ENCODE results near the gene PPP2R2C. TPM values are rescaled to one million over a fixed set of nuclear protein-coding genes. Genes with fewer than 3 reads are reported as not detected.

The PPP2R2C gene
- total RNA-seq, 1 experiment from 2014 or later = 32.9 TPM

DNA sequence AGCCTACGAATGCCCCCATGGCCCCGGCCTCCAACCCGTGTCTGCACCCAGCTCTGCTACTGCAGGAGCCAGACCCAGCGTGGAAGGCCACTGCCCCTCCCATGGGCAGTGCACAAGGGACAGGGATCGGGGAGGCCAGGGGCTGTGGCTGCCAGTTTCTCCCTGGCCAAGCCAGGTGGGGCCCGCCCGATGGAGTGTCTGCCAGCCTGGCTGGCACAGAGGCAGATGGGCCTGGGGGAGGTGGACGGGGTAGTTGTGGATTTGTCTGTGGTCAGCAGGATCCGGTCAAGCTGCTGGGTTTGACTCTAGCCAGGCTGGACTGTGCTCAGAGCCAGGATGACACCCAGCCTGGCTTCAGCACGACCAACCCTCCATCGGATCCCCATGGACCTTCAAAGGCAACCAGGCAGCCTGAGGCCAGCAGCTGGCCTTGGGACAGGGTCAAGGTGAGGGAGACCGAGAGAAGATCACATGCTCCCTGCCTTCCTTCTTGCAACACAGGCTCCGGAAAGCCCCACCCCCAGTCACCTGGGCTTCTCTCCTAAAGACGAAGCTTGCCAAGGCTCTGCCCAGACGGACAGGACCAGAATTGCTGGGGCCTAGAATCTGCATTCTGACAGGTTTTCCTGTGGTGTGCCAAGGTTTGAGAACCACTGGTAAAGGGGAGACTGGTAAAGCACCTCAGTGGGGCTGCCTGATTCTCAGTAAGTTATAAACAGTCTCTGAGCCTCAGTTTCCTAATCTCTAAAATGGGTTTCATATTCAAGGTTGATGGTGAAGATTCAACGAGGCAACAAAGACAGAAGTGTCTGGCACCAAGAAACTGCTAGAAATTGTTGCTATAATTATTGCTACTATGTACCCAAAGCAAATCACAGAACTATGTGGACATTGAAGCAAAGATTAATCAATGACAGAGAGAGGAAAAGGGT, 78.6 kb downstream of the PPP2R2C start:
- H3K36me3 ChIP-seq (ENCODE audit: control insufficient read depth in 1 of 2, insufficient read depth in 2 of 2, low read length in 2 of 2) = no peaks in the 10 kb centered on the region
- TF ChIP-seq RAD21 (IDR thresholded peaks at IDR 0.05; ENCODE audit: low read depth) (no peak), SP1 (IDR thresholded peaks at IDR 0.05; ENCODE audit: low read depth) (no peak), YY1 (IDR thresholded peaks at IDR 0.05; ENCODE audit: extremely low read depth, insufficient replicate concordance, low read depth, low read length) (no peak), ELF1 (IDR thresholded peaks at IDR 0.05; ENCODE audit: borderline replicate concordance, low read depth) (no peak), FOSL1 (IDR thresholded peaks at IDR 0.05; ENCODE audit: low read depth) (no peak), TCF7L2 (IDR thresholded peaks at IDR 0.05; ENCODE audit: borderline replicate concordance, extremely low read depth, insufficient read depth, insufficient read length) (no peak), CTCF (IDR thresholded peaks at IDR 0.05 in 2 of 3, conservative IDR thresholded peaks at IDR 0.05 in 1 of 3; ENCODE audit: borderline replicate concordance in 1 of 3, insufficient read depth in 1 of 3, low read depth in 2 of 3, low read length in 2 of 3) (no peak), MAX (IDR thresholded peaks at IDR 0.05) (no peak), POLR2AphosphoS5 (IDR thresholded peaks at IDR 0.05; ENCODE audit: low read depth, low read length) (no peak), ZFX (IDR thresholded peaks at IDR 0.05) (no peak)
- TF ChIP-seq, protein P1, sequence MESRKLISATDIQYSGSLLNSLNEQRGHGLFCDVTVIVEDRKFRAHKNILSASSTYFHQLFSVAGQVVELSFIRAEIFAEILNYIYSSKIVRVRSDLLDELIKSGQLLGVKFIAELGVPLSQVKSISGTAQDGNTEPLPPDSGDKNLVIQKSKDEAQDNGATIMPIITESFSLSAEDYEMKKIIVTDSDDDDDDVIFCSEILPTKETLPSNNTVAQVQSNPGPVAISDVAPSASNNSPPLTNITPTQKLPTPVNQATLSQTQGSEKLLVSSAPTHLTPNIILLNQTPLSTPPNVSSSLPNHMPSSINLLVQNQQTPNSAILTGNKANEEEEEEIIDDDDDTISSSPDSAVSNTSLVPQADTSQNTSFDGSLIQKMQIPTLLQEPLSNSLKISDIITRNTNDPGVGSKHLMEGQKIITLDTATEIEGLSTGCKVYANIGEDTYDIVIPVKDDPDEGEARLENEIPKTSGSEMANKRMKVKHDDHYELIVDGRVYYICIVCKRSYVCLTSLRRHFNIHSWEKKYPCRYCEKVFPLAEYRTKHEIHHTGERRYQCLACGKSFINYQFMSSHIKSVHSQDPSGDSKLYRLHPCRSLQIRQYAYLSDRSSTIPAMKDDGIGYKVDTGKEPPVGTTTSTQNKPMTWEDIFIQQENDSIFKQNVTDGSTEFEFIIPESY (IDR thresholded peaks at IDR 0.05; ENCODE audit: extremely low read depth, insufficient replicate concordance, low read length) = no peak
- RAD21 ChIA-PET (ENCODE audit: low non-redundant PET in 1 of 2, low total read pairs in 2 of 2, uncharacterized antibody in 2 of 2, unreplicated experiment in 2 of 2) = no interaction called here
- POLR2A ChIA-PET = no interaction called here
- H3K79me2 ChIP-seq (ENCODE audit: insufficient read depth, low read length) = no peaks in the 10 kb centered on the region
- no peaks in the 10 kb centered on the region for H4K20me1 ChIP-seq (ENCODE audit: insufficient read depth)
- H3K27me3 ChIP-seq (ENCODE audit: insufficient read depth, low read length) = no peaks in the 10 kb centered on the region; the same call in 1 of the 2 replicates
- H3K4me2 ChIP-seq (ENCODE audit: low read length) = no peak overlapping the region
- no TSS peak for BruUV-seq (replicated peaks)
- no peak overlapping the region for H3K9ac ChIP-seq (ENCODE audit: low read length)
- DNase-seq (ENCODE audit: low read depth, low spot score) (no peak), ATAC-seq (no peak)
- no peak overlapping the region for H3K27ac ChIP-seq (ENCODE audit: low read depth, low read length)
- intact Hi-C loops (cut with micrococcal nuclease) = loop anchor here (5.0 kb wide), 1 partner anchor 73 kb away; no protein-coding TSS in a partner anchor
- no peak overlapping the region for H3K4me3 ChIP-seq (replicated peaks in 1 of 2; ENCODE audit: low read depth in 1 of 2, low read length in 2 of 2)
- peaks cover 15 to 40% of the 10 kb centered on the region in 2 experiments for H3K4me1 ChIP-seq (ENCODE audit: control insufficient read depth in 1 of 2, insufficient read depth in 2 of 2, low read length in 2 of 2)
- no peaks in the 10 kb centered on the region for H3K9me2 ChIP-seq (ENCODE audit: insufficient read depth)
- CTCF ChIA-PET = no interaction called here
- H2AFZ ChIP-seq (ENCODE audit: low read depth, low read length, poor library complexity, severe bottlenecking) = no peak overlapping the region
- H3K9me3 ChIP-seq (ENCODE audit: control insufficient read depth in 1 of 2, insufficient read depth in 1 of 2, low read depth in 1 of 2, low read length in 2 of 2) = no peaks in the 10 kb centered on the region

Data from HCT116 (cell line).